Epithelial cell of esophagus (primary cell): ENCODE data around the gene RACGAP1.
A peak's percentile ranks its signal among the peaks of the same experiment; 100 is the strongest.

Source experiments
- DNase-seq: peaks from one replicate; pipeline ENCODE4 v3.0.0; 2010; ENCODE audit warnings: low read depth
- H3K4me3 ChIP-seq: 2 replicates; pipeline ENCODE4 v1.5.1; 2011; ENCODE audit warnings: mild to moderate bottlenecking, low read length, control low read depth
- CTCF ChIP-seq: IDR thresholded peaks from 2 replicates; pipeline ENCODE4 v1.5.1; 2011; ENCODE audit warnings: low read depth, mild to moderate bottlenecking, low read length, control low read depth, inconsistent platforms; ENCODE audit not compliant: insufficient read depth; ENCODE audit errors: missing control alignments

Gene RACGAP1

GRCh38 chr12:50025187-50026059, at the start of gene RACGAP1:
Gene RACGAP1, minus strand, starts transcription at chr12:50025494. Its CDS starts 8,779 bp downstream, at chr12:50016715.
- TF ChIP-seq CTCF: no peak
- peak within 1 kb of the TSS; percentile 76 for H3K4me3 ChIP-seq
- DNase-seq: peak; percentile 98

GRCh38 chr12:50073712-50074111, 48.4 kb upstream of the RACGAP1 start:
- DNase-seq: no peak
- TF ChIP-seq CTCF: no peak
- H3K4me3 ChIP-seq: no peak overlapping the region

GRCh38 chr12:50073206-50073605, 47.9 kb upstream of the RACGAP1 start:
- no peak overlapping the region for H3K4me3 ChIP-seq
- DNase-seq: no peak
- no peak for TF ChIP-seq CTCF

DNA sequence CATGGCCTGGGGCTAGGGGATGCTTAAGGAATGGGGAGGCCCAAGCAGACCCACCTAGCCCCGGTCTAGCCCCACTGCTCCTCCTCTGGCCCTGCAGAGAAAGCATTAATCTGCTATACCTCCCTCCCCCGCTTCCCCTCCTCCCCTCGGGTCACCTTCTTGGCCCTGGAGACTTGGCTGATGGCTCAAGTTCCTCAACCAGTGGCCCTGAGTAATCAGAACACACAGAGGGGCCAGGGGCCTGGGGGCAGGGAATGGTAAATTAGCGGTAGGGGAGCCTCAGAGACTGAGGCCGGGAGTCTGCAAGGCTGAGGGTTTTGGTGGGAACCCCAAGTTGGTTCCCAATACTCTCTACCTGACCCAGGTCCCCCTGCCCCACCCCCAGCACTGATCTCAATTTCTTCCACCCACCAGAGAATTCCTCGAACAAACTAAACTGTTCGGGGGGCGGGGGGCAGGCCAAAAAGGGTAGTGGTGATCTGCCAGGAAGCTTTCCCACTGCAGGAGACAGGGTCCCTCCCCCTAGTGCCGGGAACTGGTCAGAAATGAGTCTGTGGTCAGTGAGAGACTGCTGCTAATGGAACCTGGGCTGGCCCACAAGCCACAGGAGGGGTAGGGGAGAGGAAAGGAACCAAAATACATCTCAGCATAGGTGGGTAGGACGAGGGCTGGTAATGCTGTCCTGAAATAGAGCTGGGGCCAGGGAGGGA, 47.1 kb upstream of the RACGAP1 start:
- no peak for DNase-seq
- TF ChIP-seq CTCF: no peak
- H3K4me3 ChIP-seq: no peak overlapping the region

GRCh38 chr12:50070314-50071060, 45.2 kb upstream of the RACGAP1 start:
- TF ChIP-seq CTCF: peak; percentile 98
- DNase-seq: peak; percentile 87
- no peak overlapping the region for H3K4me3 ChIP-seq

DNA sequence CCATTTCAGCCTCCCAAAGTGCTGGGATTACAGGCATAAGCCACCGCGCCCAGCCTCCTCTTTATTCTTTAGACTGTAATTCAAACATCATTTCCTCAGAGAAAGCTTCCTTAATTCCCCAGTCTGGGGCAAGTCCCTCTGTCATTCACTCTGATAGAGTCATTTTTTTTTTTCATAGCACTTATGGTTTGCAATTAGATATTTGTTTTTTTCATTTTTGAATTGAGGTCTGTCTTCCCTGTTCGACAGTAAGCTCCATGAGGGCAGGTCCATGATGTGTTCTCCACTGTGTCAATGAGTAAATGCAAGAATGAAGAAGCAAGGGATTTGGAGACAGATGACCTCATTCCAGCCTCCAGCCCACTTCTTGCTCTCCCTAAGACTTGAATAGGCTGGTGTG, 44.2 kb upstream of the RACGAP1 start:
- no peak overlapping the region for H3K4me3 ChIP-seq
- TF ChIP-seq CTCF: no peak
- DNase-seq: no peak
